ENCODE results near the gene DUSP3. TPM values are rescaled to one million over a fixed set of nuclear protein-coding genes. Genes with fewer than 3 reads are reported as not detected.

The DUSP3 gene
- total and polyA plus RNA-seq, 7 donors: 90.1 to 253 (median 208) TPM

- peak overlapping the region; percentile 51 for H3K4me3 ChIP-seq
- intact Hi-C loops (cut with DNase I): loop anchor here in 1 of 2 donors (5.0 kb wide), 1 partner anchor 178 kb away; no protein-coding TSS in a partner anchor
- ATAC-seq: no peak
- no peak for TF ChIP-seq CTCF (IDR thresholded peaks at IDR 0.05)
- H3K27me3 ChIP-seq (ENCODE audit: insufficient read depth in 3 of 3, low read length in 2 of 3): peaks cover 0 to 37% (median 24%) of the 10 kb centered on the region in 3 donors
- H3K4me1 ChIP-seq: peaks cover 13% of the 10 kb centered on the region
- no peaks in the 10 kb centered on the region for H3K36me3 ChIP-seq (ENCODE audit: insufficient read depth in 1 of 2, low read depth in 1 of 2)
- no peak for DNase-seq
- 22 to 27% (median 24%) methylated on average over 21 of the region's 21 CpGs for WGBS, 3 donors
- no peak overlapping the region for H3K27ac ChIP-seq
- H3K9me3 ChIP-seq: no peaks in the 10 kb centered on the region
Measured at GRCh38 chr17:43754947-43755346, 23.8 kb downstream of the DUSP3 start.

GRCh38 chr17:43753493-43754129, 25.2 kb downstream of the DUSP3 start:
- ATAC-seq (no peak), DNase-seq (no peak)
- H3K36me3 ChIP-seq (ENCODE audit: insufficient read depth in 1 of 2, low read depth in 1 of 2): no peaks in the 10 kb centered on the region
- no peak overlapping the region for H3K27ac ChIP-seq
- H3K27me3 ChIP-seq (ENCODE audit: insufficient read depth in 3 of 3, low read length in 2 of 3): peaks cover 0 to 39% (median 24%) of the 10 kb centered on the region in 3 donors
- no peak for TF ChIP-seq CTCF (IDR thresholded peaks at IDR 0.05)
- WGBS, 3 donors: 73 to 80% (median 74%) methylated on average over 5 of the region's 5 CpGs
- intact Hi-C loops (cut with DNase I): no loop called here
- H3K4me1 ChIP-seq: peaks cover 13% of the 10 kb centered on the region
- no peaks in the 10 kb centered on the region for H3K9me3 ChIP-seq
- H3K4me3 ChIP-seq: no peak overlapping the region

- H3K9me3 ChIP-seq: no peaks in the 10 kb centered on the region
- 65 to 78% (median 69%) methylated on average over 5 of the region's 5 CpGs for WGBS, 3 donors
- ATAC-seq (no peak), DNase-seq (no peak)
- no peaks in the 10 kb centered on the region for H3K36me3 ChIP-seq (ENCODE audit: insufficient read depth in 1 of 2, low read depth in 1 of 2)
- TF ChIP-seq CTCF (IDR thresholded peaks at IDR 0.05): no peak
- H3K27me3 ChIP-seq (ENCODE audit: insufficient read depth in 3 of 3, low read length in 2 of 3): peaks cover 0 to 25% (median 7%) of the 10 kb centered on the region in 3 donors
- no peak overlapping the region for H3K27ac ChIP-seq
- intact Hi-C loops (cut with DNase I): no loop called here
- peaks cover 4% of the 10 kb centered on the region for H3K4me1 ChIP-seq
- H3K4me3 ChIP-seq: no peak overlapping the region
Measured at GRCh38 chr17:43750153-43750552, 28.6 kb downstream of the DUSP3 start.

GRCh38 chr17:43745541-43745940, 33.2 kb downstream of the DUSP3 start:
- Histone ChIP-seq H3K27ac (no peak overlapping the region), H3K4me3 (no peak overlapping the region)
- no peak for TF ChIP-seq CTCF (IDR thresholded peaks at IDR 0.05)

GRCh38 chr17:43741636-43742035, 37.1 kb downstream of the DUSP3 start:
- DNase-seq (no peak), ATAC-seq (no peak)
- no peak for TF ChIP-seq CTCF (IDR thresholded peaks at IDR 0.05)
- Histone ChIP-seq H3K4me1 (no peaks in the 10 kb centered on the region), H3K36me3 (ENCODE audit: insufficient read depth in 1 of 2, low read depth in 1 of 2) (no peaks in the 10 kb centered on the region), H3K27ac (no peak overlapping the region), H3K4me3 (no peak overlapping the region), H3K9me3 (no peaks in the 10 kb centered on the region), H3K27me3 (ENCODE audit: insufficient read depth in 3 of 3, low read length in 2 of 3) (peaks cover 0 to 28% (median 2%) of the 10 kb centered on the region in 3 donors)
- intact Hi-C loops (cut with DNase I): no loop called here
- WGBS, 3 donors: 63 to 66% (median 66%) methylated on average over 5 of the region's 5 CpGs

More at GRCh38 chr17:43745541-43745940, 33.2 kb downstream of the DUSP3 start:
- Histone ChIP-seq H3K27me3 (ENCODE audit: insufficient read depth in 3 of 3, low read length in 2 of 3) (peaks cover 0 to 39% (median 3%) of the 10 kb centered on the region in 3 donors), H3K4me1 (no peaks in the 10 kb centered on the region), H3K9me3 (no peaks in the 10 kb centered on the region), H3K36me3 (ENCODE audit: insufficient read depth in 1 of 2, low read depth in 1 of 2) (no peaks in the 10 kb centered on the region)
- ATAC-seq (no peak), DNase-seq (no peak)
- 12 to 25% (median 18%) methylated on average over 6 of the region's 6 CpGs for WGBS, 3 donors
- intact Hi-C loops (cut with DNase I): no loop called here
